GM19395 (cell line): ENCODE data around the gene TRMT2A.
"Not testable (repeated sequence)": the region's sequence is repeated elsewhere in the genome, so short reads cannot be mapped to it uniquely, and the experiment has no call there.

Source experiments
- ATAC-seq: cut with Tn5 transposase; IDR thresholded peaks from one replicate; pipeline ENCODE4 v1.9.1; 2021; ENCODE audit warnings: mild to moderate bottlenecking, moderate library complexity; ENCODE audit not compliant: unreplicated experiment

TRMT2A gene

DNA sequence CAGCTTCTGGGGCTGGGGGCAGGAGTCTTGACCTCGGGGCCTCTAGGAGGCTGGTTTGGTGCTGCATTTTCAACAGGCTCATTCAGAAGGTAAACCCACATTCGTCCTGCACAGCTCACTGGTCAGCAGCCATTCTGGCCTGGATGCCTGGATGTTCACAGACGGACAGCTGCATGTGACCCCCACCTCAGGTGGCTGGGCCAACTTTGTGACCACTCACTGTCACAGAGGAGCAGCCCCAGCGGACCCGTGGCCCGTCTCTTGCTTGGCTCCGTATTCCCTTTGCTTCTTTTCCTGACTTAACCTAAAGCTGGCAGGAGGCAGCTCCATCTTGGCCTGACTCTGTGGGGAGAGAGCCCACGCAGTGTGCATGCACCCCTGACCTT is 28.8 kb downstream of the TRMT2A start:
- no peak for ATAC-seq

DNA sequence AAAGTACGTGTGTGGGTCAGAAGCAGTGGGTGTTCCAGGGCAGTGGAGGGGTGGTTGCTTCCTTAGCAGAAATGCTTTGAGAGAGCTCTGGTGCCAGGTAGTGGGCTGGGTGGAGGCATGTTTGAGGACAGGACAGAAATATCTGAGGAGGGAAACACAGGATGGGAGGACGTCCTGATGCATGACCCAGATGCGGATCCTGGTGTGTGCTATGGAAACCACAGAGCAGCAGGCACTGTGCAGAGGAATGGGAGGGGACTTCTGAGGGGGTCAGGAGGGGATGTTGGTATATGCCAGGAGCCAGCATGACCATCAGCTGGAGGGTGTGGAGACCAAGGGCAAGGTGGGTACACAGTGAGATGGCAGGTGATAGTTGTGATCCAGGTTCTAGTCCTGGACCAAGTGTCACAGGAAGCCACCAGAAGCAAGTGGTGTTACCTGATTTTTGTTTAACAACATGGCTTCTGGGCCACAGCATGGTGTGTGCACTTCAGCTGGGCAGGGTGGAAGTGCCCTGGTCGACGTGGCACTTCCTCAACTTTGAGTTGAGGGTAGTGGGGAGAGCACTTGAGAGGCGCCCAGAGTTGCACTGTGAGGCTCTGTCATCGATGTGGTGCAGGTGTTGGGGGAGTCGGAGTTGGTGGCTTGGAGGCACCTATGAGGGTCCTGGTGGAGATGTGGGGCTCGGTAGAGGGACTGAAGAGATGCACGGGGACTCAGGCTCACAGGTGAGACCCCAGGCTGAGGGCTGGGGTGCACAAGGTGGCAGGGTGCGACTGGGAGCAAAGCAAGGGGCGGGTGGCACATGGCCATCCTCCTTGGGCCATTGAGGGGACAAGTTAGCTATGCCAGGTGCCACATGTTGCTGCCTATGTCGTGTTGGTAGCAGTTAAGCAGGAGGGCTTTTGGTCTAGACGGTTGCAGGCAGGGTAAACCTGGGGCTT is 29.4 kb downstream of the TRMT2A start:
- no peak for ATAC-seq

DNA sequence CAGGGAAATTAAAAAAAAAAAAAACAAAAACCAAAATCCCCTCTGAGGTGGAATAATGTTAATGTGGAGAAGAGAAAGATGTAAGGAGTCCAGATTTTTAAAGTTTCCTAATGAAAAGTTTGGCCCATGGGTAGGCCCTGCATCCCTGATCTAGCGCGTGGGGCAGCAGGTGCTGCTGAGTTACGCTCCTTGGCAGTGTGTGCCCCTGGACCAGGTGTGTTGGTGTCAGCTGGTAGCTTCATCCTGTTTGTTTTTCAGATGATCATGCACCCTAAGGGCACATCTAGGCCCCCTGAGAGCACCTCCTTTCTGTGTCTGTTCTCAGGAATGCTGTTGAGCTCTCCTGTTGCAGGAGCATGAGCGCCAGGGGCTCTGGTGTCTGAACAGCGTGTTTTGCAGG is 30.3 kb downstream of the TRMT2A start:
- ATAC-seq = no peak

DNA sequence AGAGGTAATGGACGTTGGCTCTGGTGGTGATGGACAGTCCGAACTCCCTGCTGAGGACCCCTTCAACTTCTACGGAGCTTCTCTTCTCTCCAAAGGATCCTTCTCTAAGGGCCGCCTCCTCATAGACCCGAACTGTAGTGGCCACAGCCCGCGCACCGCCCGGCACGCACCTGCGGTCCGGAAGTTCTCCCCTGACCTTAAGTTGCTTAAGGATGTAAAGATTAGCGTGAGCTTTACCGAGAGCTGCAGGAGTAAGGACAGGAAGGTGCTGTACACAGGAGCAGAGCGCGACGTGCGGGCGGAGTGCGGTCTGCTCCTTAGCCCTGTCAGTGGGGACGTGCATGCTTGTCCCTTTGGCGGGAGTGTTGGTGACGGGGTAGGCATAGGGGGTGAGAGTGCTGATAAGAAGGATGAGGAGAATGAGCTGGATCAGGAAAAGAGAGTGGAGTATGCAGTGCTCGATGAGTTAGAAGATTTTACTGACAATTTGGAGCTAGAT is 30.9 kb downstream of the TRMT2A start:
- ATAC-seq = no peak

DNA sequence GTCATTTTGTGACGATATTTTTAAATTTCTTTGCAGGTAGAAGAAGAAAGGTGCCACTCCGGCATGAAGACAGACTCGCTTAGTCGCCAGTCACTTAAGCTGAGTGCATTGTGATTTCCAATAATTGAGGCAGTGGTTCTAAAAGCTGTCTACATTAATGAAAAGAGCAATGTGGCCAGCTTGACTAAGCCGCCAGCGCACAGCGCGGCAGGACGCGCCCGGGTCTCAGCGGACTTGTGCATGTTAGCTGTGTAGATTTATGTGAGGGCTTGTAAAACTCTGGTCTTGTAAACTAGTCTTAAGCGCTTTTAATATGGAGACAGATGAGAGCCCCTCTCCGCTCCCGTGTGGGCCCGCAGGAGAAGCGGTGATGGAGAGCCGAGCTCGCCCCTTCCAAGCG is 31.4 kb downstream of the TRMT2A start:
- no peak for ATAC-seq

DNA sequence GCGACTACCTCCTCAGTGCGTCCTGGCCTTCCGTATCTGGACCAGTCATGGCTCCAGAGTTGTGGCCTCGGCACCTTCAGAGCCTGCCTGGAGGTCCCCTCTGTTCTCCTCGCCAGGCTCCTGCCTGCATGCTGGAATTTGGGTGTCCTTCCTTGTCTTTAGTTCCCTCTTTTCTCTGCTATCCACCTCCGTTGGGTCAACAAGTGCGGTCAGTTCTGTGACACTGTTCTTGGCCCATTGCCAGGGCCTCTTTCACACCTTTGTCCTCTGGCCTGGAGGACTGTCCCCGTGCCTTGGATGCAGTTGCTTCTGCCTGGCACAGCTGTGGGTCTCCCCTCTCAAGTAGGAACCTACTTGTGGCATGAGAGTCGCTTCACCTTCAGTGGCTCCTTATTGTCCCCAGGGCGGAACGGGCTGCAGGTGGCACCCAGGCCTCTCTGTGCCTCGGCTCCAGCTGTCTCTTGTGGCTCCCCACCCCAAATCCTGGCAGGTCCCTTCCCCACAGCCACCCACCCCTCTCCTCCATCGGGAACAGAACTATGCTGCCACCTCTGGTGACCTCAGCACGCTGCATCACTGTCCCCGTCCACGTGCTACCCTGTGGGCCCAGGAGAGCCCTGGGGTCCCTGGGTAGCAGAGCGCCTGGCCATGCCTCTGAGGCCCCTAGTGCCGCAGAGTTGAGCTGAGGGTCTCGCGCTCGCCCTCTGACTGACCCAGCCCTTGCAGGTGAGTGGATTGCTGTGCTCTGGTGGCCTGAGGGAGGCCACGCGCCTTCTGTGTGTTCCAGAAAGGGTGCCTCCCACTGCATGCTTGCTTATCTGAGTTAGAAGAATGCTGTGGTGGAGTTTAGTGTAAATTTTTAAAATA is 32.2 kb downstream of the TRMT2A start:
- no peak for ATAC-seq

DNA sequence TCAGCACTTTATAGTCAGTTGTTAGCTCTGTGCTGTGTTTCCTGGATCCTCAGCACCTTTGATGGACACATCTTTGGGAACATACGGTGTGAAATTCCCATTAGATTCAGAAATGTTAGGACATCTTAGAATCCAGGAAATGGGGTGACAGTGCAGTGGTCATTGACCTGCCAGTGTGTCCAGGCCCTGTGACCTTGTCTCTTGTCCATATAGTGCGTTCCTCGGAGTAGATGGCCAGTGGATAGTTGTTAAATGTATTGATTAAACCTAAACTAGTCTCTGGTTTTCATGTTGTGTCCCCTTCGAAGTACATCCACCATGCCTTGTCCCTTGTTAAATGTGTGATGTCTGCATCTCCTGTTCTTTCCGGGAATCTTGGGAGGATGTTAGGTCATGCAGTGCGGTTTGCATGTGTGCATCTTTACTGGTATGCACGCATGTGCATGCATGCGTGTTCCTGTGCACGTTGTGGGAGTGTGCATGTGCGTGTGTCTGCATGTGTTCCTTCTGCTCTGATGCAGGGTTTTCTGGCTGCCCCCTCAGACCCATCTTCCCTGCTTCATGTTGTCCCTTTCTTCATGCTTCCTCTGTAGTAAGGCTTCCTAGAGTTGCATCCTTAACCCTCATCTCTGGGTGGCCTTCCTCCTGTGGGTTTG is 33.0 kb downstream of the TRMT2A start:
- ATAC-seq = no peak

DNA sequence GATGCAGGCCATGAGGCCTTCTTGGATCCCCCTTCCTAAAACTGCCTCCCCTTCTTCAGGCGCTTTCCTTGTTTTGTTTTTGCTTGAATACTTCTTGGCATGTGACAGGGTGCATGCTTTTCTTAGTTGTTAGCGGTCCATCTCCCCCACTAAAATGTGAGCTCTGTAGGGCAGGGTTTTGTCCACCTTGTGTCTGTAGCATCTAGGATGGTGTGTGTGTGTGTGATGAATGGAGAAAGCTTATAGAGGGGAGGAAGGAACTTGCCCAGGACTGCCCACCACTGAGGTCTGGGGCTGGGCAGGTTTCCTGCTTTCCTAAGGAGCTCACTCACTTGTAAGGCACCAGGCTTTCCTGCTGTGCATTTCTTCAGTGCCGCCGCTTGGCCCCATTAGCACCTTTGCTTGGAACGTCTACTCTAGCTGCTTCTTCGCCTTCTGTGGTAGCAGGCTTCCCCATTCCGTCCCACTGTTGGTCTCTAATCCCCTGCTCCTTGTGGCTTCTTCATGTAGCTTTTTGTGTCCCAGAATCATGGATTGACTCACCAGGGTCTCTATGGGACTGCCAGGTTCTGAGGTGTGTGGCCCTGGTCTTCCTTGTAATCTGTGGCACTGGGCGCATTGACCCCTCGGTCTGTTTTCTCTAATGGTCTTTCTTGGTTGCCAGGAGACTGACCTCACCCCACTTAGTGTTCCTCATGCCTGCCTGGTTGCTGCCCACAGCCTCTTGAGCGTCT is 33.7 kb downstream of the TRMT2A start:
- no peak for ATAC-seq

DNA sequence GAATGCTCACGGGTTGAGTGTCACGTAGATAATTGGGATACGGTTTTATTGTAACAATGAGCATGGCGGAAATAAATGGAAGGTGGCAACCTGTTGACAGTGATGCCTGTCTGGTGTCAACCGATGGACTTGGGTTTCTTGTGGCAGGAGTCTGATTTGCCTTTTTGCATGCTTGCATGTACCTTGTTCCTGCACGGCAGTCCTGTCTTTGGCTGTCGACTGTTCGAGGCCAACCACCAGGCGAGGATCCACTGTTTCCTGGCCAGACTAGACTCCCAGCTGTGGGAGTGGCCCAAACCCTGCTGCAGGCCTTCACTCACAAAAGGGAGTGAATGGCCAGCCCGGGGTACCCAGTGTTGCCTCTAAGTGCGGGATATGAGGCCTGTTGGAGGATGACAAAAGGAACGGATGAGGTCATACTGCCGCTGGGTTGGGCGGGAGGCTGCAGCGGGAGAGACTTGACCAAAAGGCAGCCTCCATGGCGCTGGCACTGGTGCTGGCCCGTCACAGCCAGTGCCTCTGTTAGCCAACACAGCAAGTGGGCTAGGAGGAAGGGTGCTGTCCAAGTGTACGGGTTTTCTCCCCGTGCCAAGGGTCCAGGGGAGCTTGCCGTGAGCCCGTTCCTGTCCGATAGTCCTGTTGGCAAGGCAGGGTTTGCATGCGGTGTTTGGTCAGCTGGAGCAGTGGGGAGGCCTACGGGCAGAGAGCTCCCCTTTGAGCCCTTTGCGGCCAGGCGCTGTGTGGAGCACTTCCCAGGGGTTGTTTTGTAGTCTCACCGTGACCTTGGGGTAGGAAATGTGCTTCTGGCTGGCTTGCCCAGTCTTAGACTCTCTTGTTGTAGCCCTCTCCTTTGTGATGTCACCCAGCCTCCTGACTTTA is 36.0 kb downstream of the TRMT2A start:
- no peak for ATAC-seq

DNA sequence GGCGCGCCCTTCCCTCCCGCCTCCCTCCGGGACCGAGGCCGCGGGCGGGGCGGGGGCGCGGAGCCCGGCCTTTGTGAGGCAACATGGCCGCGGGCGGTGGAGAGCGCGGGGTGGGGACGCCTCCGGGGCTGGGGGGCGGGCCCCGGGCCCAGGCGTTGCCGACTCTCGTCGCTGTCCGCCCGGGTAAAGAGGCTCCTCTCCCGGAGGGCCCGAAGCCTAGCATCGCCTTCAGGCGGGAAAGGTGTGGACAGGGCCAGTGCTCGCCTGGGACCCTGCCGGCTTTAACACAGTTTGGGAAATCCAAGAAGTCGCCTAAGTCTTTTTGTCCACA is 36.6 kb downstream of the TRMT2A start:
- ATAC-seq = peak; percentile 65

DNA sequence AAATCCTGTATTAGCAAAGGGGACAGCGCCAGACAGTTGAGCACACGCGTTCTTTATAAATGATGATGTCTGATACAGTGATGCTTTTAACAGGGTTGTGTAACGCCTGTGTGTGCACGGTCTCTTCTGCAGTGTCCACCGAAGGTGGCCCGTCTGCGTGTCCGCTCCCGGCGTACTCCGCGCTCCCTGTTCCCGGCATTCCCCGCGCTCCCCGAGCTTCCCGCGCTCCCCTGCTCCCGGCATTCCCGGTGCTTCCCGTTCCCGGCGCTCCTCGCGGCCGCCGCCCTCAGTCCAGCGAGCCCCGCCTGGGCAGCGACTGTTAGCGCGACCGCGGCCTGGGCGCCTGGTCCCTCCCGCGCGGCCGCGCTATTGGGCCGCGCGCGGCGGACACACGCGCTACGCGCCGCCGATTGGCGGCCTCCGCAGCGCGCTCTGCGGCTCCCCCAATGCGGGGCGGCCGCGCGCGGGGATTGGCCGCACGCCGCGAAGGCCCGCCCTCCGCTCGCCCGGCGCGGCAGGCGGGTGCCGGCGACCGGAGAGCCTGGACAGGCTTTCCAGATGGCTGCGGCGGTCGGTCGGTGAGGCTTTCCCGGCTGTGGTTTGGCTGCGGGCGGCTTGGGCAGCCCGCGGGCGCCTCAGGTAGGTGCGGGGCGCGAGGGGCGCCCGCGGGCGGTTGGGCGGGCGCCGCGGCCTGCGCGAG is 37.1 kb downstream of the TRMT2A start, which contains the start of gene DGCR8:
DGCR8 (plus strand) TSS at position 497 of the 700 bp plus-strand sequence. CDS start 5,723 bp downstream, outside the sequence.
- peak; percentile 71 for ATAC-seq

DNA sequence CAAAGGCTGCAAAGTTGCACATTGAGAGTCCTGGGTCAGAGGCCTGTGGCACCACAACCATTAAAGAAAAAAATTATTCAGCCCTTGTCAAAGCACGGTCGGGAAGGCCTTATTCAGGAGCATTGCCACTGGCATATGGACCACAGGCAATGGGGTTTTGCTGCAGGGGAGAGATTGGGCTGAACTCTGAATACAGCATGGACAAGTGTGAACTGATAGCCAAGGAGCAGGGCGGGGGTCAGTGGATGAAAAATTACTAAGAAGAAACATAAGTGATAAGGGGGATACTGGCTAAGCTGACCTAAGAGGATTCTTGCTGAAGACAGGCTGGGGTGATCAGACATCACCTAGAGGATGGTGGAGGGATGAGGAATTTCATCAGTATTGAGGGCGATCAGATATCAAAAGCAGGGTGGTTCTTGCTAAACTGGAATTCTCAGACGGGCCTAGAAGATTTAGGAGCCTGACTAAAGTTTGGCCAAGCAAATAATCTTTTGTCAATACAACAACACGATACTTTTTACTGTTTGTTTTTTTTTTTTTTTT is 40.3 kb downstream of the TRMT2A start:
- ATAC-seq = no peak

DNA sequence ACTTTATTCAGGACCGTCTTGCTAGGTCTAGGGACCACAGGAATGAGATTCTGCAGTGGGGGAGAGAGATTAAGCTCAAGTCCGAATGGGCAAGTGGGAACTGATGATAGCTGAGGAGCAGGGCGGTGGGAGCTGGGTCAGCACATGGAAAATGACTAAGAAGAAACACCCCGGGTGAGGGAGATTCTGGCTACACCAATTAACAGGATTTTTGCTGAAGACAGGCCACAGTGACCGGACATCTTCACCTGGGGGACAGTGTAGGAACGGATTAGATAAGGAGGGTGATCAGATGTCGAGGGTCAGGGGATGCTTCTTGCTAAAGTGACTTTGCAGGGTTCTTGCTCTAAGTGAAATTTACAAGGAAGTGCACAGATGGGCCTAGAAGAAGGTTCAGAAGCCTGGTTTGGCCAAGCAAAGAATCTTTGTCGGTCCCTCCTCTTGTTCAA is 45.5 kb downstream of the TRMT2A start:
- ATAC-seq = no peak

DNA sequence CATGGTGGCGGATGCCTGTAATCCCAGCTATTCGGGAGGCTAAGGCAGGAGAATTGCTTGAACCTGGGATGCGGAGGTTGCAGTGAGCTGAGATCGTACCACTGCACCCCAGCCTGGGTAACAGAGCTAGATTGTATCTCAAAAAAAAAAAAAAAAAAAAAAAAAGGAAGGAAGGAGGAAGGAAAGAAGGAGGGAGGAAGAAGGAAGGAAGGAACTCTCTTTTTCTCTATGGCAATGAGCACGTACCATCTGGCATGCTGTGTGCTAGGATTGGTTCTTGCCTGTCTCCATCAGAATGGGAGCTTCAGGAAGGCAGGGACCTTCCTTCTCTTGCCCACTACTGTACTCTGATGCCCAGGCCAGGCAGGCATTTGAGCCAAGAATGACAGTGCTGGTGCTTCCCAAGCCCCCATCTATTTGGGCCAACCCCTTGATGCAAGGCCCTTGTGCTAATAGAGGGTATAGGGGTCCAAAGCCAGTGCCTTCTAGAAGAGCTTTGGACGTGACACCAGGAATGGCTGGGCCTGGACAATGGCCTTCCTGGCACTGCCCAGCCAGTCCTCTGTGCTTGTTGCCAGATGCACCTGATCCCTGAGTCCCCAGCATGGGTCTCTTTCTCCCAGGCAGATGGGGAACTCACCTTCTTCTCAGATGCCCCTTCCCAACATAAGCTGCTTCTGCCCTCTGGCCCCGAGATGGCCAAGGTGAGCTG is 47.5 kb downstream of the TRMT2A start:
- ATAC-seq = no peak

DNA sequence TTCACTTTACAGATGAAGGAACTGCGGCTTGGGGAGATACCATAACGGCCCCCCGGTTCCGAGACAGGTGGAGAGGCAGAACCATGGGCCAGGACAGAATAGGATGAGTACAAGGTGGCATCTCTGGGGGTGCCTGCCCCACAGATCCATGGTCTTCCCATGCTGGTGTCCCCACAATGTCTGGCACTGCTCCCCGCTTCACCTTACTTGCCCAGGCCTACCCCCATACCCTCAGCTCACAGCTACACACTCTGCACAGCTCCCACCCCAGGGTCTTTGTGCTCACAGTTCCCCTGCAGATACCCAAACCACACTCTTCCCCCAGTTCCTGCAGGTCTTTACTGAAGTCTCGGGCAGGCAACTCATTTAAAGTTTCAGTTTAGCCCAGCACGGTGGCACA is 48.4 kb downstream of the TRMT2A start:
- no peak for ATAC-seq

DNA sequence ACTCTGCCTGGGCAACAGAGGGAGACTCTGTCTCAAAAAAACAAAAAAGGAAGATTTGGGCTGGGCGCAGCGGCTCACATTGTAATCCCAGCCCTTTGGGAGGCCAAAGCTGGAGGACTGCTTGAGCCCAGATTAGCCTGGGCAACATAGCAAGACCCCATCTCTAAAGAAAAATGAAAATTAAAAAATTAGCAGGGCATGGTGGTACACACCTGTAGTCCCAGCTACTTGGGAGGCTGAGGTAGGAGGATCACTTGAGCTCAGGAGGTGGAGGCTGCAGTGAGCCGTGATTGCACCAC is 49.7 kb downstream of the TRMT2A start:
- not testable (repeated sequence) for ATAC-seq

DNA sequence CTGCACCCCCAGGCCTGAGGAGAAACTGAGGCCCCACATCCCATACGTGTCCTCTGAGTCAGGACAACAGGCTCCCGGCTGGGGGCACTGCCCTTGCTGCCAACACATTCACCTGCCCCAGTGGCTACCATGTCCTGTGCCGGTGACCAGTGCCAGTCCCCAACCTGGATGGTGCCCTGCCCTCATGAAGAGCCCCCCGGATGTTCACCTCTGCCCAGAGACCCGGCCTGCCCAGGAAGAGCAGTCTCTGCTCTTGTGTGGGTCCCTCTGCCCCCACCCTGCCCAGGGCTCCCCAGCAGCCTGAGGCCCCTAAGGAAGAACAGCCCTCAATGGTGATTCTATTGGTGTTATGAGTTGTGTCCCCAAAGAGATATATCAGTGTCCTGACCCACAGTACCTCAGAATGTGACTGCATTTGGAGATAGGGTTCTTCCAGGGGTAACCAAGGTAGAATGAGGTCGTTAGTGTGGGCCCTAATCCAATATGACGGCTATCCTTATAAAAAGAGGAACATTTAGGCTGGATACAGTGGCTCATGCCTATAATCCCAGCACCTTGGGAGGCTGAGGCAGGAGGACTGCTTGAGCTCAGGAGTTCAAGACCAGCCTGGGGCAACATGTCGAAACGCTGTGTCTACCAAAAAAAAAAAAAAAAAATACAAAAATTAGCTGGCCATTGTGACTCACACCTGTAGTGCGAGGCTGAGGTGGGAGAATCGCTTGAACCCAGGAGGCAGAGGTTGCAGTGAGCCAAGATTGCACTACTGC is 50.2 kb downstream of the TRMT2A start:
- no peak for ATAC-seq
